NCI-H2081 treated with DMSO at 0.1 percent for 48 hours (cell line): ENCODE data around the gene ZC3H12D.
"Not testable (repeated sequence)": the region's sequence is repeated elsewhere in the genome, so short reads cannot be mapped to it uniquely, and the experiment has no call there.

ENCODE experiments used
- DNase-seq: peaks from one replicate; lab custom pipeline; 2025; lab: John Stamatoyannopoulos, UW

Gene ZC3H12D

DNA sequence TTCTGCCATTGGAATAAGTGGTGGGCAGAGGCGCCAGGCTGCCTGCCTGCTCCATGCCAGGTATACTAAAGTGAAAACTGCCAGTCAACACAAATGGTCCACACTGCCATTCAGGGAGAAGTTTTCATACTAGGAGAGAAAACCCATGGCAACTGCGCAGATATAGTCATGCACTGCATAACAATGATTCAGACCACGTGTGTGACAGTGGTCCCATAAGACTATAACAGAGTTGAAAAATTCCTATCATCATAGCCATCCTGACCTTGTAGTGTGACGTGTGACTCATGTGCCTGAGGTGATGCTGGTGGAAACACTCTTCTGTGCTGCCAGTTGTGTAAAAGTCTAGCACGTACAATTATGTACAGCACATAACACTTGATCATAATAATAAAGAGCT lies 25.1 kb downstream of the ZC3H12D start:
- DNase-seq: no peak

DNA sequence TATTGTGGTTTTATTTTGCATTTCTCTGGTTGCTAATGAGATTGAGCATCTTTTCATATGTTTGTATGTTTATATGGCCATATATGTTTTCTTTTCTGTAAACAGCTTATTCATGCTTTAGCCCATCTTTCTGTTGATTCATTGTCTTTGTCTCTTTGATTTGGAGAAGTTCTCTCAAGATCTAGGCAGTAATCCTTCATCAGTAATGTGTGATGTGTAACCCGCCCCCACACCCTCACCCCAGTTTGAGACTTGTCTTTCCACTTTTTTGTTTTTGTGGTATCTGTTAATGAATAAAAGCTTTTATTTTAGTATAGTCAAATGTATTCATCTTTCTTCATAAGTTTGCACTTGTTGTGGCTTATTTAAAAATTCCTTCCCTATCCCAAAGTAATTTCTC lies 26.0 kb downstream of the ZC3H12D start:
- no peak for DNase-seq

- DNase-seq: no peak
These were observed 26.6 kb downstream of the ZC3H12D start for GRCh38 chr6:149458196-149458595.

DNA sequence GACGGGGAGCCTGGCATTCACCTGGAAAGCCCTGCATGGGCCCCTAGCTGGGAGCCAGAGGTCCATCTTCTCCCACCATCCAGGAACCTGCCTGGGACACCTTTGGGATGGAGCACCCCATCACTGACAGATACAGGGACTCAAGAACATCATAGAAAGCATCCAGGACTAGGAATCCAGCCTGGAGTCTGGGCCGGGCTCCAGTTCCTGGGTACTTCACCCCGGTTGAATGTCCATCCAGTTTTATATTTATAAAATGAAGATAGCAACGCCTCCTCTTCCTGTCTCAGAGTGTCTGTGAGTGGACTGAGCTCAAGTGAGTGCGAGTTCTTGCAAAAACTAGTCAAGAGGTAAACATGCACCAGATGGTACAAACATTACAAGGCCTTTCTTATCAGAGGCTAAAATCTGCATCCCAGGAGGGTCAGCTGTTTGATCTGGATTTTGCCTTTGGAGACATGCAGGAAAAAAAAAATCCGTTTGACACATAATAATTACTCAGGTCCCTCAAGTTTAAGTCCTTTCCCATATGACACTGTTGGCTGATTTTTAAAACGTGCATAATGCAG lies 27.4 kb downstream of the ZC3H12D start:
- no peak for DNase-seq

GRCh38 chr6:149456311-149457021 lies 28.3 kb downstream of the ZC3H12D start:
- DNase-seq: no peak

- DNase-seq: no peak
These were observed 29.6 kb downstream of the ZC3H12D start for GRCh38 chr6:149455031-149455732.

GRCh38 chr6:149454346-149454848 lies 30.4 kb downstream of the ZC3H12D start:
- no peak for DNase-seq

DNA sequence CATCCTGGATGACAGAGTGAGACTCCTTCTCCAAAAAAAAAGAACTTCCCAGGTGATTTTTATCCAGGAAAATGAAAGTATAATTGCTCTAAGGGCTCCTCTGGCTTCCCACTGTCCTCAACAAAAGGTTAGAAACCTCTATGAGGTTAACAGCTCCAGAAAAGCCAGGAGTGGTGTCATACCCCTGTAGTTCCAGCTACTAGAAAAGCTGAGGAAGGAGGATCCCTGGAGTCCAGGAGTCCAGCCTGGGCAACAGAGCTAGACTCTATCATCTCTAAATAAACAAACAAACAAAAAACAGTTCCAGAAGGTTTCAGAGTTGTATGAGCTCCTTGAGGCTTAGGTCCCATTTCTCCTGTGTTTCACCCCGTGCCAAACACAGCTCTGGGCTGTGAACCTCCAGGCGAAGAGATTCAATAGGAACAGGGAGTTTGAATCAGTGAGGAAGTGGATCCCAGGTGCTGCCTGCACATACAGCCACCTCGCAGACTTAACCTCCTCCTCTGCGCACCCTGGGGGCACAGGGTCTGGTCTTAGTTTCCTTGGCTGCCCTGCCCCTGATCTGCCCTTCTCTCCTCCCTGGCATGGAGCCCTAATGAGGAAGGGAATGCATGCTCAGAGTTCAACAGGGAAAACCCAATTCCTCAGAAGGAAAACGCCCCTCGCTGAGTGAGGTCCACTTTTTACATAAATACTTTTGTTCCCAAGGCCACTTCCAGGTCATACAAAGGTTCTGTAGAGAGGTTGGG lies 31.0 kb downstream of the ZC3H12D start:
- DNase-seq: no peak

GRCh38 chr6:149452037-149452939 lies 32.5 kb downstream of the ZC3H12D start:
- no peak for DNase-seq

DNA sequence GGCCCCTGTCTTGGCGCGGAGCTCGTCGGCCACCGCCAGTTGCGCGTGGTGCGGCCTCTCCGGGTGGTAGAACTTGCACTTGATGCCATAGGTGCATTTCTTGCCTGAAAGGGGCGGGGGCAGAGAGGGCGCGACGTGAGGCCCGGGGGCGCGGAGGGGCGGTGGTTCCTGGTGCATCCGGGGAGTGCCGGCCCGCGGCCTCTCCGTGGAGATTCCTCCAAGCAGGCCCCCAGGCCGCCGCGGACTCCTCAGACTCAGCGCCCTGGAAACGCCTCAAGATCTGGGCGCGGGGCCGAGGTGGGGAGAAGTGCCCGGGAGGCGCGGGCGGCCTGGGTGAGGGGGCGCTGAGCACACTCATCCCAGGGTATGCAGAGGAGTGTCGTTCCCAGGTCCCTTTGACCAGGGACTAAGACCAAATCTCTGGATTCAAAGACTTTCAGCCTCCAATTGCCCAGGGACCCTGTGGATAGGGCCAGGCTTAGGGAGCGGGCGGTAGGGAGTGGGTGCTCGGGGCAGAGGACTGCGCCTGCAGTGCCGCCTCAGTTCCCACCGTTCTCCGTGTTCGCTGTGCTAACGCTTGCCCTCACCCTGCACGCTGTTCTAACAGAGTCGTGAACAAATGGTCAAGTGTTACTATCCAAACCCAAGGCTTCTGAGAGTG lies 33.3 kb downstream of the ZC3H12D start:
- no peak for DNase-seq

GRCh38 chr6:149450679-149451375 lies 34.0 kb downstream of the ZC3H12D start:
- DNase-seq: no peak

DNA sequence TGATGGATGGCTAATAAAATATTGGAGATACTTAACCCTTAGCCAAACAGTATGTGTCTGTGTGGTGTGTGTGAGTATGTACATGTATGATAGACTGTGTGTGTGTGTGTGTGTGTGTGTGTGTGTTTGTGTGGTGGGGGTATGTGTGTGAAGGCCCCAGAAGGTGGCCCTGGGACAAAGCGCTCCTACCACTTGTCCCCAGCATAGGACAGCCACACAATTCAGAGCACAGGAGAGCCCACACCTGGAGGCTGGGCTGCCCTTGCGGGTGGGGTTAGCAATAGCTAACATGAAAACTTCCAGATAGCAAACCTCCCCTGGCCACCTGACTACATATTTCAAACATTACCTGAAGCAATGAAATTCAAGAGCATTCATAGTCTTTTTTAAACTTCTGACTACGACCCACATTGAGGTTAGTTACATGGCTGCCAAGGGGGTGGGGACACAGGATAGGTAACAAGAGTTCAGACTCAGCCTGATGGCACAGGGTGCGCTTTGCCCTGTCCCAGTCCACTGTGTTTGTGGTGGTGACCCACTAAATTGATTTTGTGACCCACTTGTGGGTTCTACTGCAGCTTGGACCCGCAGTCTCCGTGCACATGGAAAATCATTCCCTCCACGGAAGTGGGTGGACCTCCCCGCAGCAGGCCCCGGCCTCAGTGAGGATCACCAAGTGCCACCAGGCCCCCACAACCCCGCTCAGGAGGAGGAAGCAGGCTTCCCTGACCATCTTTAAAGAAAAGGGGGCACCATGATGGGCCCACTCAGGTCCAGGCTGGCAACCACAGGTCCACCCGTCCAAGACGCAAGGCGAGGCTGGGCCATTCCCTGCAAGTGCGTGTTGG lies 34.8 kb downstream of the ZC3H12D start:
- DNase-seq: no peak

- no peak for DNase-seq
These were observed 35.9 kb downstream of the ZC3H12D start for GRCh38 chr6:149448821-149449453.

DNA sequence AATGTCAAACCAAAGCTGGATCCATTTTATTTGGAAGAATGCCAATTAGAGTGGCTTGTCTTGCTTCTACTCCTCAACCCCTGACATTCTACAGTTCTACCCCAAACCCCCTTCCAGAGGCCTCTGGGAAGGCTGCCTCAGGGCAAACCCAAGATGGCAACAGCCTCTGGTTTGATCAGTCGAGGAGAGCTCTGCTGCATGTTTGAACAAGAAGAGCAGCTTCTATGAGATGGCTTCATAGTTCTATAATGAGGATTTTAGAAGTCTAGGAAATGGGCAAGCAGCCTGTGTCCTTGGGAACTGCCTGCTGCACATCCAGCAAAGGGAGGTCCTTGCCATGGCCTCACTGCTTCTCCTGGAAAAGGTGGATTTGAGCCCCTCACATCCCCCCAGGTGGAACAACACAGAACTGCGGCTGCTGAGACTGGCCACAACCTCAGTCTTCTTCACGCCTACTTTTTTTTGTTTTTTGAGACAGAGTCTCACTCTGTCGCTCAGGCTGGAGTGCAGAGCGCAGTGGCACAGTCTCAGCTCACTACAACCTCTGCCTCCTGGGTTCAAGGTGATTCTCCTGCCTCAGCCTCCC lies 37.9 kb downstream of the ZC3H12D start:
- no peak for DNase-seq

DNA sequence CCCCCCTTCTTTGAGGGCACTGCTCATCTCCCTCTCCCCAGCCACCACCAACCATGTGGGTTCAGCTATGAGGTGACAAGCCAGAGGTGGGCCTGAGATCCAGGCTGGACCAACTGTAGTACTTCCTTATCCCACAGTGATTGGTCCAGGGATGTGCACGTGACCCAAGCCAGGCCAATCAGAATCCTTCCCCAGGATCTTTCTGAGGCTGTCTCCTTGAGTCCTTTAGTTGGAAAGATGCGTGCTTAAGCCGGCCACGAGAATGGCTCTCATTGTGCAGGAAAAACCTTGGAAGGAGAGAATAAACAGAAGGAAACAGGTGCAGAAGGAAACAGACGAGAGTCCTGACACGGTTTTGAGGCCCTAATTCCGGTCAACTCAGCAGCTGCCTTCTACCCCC lies 39.2 kb downstream of the ZC3H12D start:
- no peak for DNase-seq

GRCh38 chr6:149445095-149445466 lies 39.7 kb downstream of the ZC3H12D start:
- DNase-seq: no peak

GRCh38 chr6:149444360-149445094 lies 40.3 kb downstream of the ZC3H12D start:
- DNase-seq: not testable (repeated sequence)
